Testis (tissue), 3 donors: ENCODE measurements around the gene CAPRIN1. TPM values are rescaled to one million over a fixed set of nuclear protein-coding genes. Genes with fewer than 3 reads are reported as not detected.

Experiments
- DNase-seq: peaks from one replicate; pipeline ENCODE4 v3.0.0-alpha.2; 2019
- H3K27ac ChIP-seq, 2 donors: fragments of 200-600 bp; sonication (generic); one replicate each; pipeline ENCODE4 v1.5.1; 2019
- H3K27me3 ChIP-seq: fragments of 200-600 bp; sonication (generic); one replicate; pipeline ENCODE4 v1.5.1; 2019
- H3K36me3 ChIP-seq: fragments of 200-600 bp; sonication (generic); one replicate; pipeline ENCODE4 v1.5.1; 2017; ENCODE audit warnings: low read depth; ENCODE audit errors: missing control alignments
- H3K4me1 ChIP-seq: fragments of 200-600 bp; sonication (generic); one replicate; pipeline ENCODE4 v1.5.1; 2019
- H3K4me3 ChIP-seq, 2 donors: fragments of 200-600 bp; sonication (generic); one replicate each; pipeline ENCODE4 v1.5.1; 2017 to 2019
- H3K9me3 ChIP-seq: fragments of 200-600 bp; sonication (generic); one replicate; pipeline ENCODE4 v1.5.1; 2017
- CTCF ChIP-seq, 3 experiments: fragments of 450-650 bp in 2 of 3; fragments of 200-600 bp in 1 of 3; sonication (generic) in 1 of 3; IDR thresholded peaks; one replicate each; pipeline ENCODE4 v1.5.1; 2016 to 2019; ENCODE audit warnings: antibody characterized with exemption in 3 of 3, mild to moderate bottlenecking in 2 of 3, moderate library complexity in 1 of 3
- POLR2A ChIP-seq: fragments of 450-650 bp; IDR thresholded peaks from one replicate; pipeline ENCODE4 v1.6.1; 2017; ENCODE audit warnings: antibody characterized with exemption, mild to moderate bottlenecking, moderate library complexity
- WGBS, 2 donors: methylation state at CpG; one replicate each; pipeline ENCODE4 v1.1.5; 2018; 5-methylcytosine and 5-hydroxymethylcytosine counted together
- intact Hi-C: fragments of 100-400 bp; cut with DNase I; formaldehyde crosslinking; loops from one replicate; pipeline ENCODE4 v1.15.1; 2023; ENCODE audit warnings: low total_unique reads
- polyA plus RNA-seq: library from polyadenylated mRNA; stranded (reverse); fragments of 350-450 nt; fragmentation: Illumina TruSeq; extraction: RNeasy Lipid Tissue Mini Kit (QIAGEN cat#74804); gene quantifications from one replicate; pipeline ENCODE4 v1.2.3, GENCODE V29; 2014; ENCODE audit warnings: low read depth, low replicate concordance; ENCODE audit not compliant: insufficient read depth
- total RNA-seq, 2 donors: library from RNA; depleted of rRNA; stranded (reverse); fragments of >200 nt; gene quantifications; one replicate each; pipeline ENCODE4 v1.2.3, GENCODE V29; 2016

Gene CAPRIN1
- total and polyA plus RNA-seq, 3 donors from 2014 or later: 281 to 419 (median 377) TPM

- DNase-seq: no peak
- intact Hi-C loops: no loop called here
- Histone ChIP-seq H3K9me3 (no peaks in the 10 kb centered on the region), H3K27ac (no peak overlapping the region), H3K4me1 (no peaks in the 10 kb centered on the region), H3K4me3 (no peak overlapping the region), H3K36me3 (no peaks in the 10 kb centered on the region), H3K27me3 (no peaks in the 10 kb centered on the region)
- WGBS, 2 donors: 97% methylated on average over 3 of the region's 3 CpGs
- TF ChIP-seq CTCF (IDR thresholded peaks at IDR 0.05) (no peak), POLR2A (no peak)
Observed at GRCh38 chr11:34128824-34129223, 77.3 kb downstream of the CAPRIN1 start.

- Histone ChIP-seq H3K9me3 (no peaks in the 10 kb centered on the region), H3K4me1 (no peaks in the 10 kb centered on the region), H3K27ac (no peak overlapping the region), H3K36me3 (no peaks in the 10 kb centered on the region), H3K27me3 (no peaks in the 10 kb centered on the region), H3K4me3 (no peak overlapping the region)
- intact Hi-C loops: no loop called here
- WGBS, 2 donors: 92 to 96% methylated on average over 4 of the region's 4 CpGs
- no peak for TF ChIP-seq CTCF (IDR thresholded peaks at IDR 0.05)
- TF ChIP-seq POLR2A: no peak
- DNase-seq: no peak
Observed at GRCh38 chr11:34132261-34132965, 80.9 kb downstream of the CAPRIN1 start.

- H3K27me3 ChIP-seq: no peaks in the 10 kb centered on the region
- TF ChIP-seq CTCF (IDR thresholded peaks at IDR 0.05): no peak
- TF ChIP-seq POLR2A: no peak
- WGBS, 2 donors: 90% methylated on average over 5 of the region's 5 CpGs
- no peak for DNase-seq
- no peaks in the 10 kb centered on the region for H3K36me3 ChIP-seq
- no peaks in the 10 kb centered on the region for H3K4me1 ChIP-seq
- no peaks in the 10 kb centered on the region for H3K9me3 ChIP-seq
- intact Hi-C loops: no loop called here
- H3K4me3 ChIP-seq: no peak overlapping the region
- no peak overlapping the region for H3K27ac ChIP-seq
Observed at GRCh38 chr11:34134765-34135164, 83.2 kb downstream of the CAPRIN1 start.

- TF ChIP-seq POLR2A (no peak), CTCF (IDR thresholded peaks at IDR 0.05) (no peak)
- H3K9me3 ChIP-seq: no peaks in the 10 kb centered on the region
- no peak overlapping the region for H3K27ac ChIP-seq
- H3K36me3 ChIP-seq: no peaks in the 10 kb centered on the region
- intact Hi-C loops: no loop called here
- no peaks in the 10 kb centered on the region for H3K4me1 ChIP-seq
- no peak for DNase-seq
- H3K4me3 ChIP-seq: no peak overlapping the region
- WGBS, 2 donors: 98 to 100% methylated on average over 3 of the region's 3 CpGs
- no peaks in the 10 kb centered on the region for H3K27me3 ChIP-seq
Observed at GRCh38 chr11:34135439-34135838, 83.9 kb downstream of the CAPRIN1 start.

- Histone ChIP-seq H3K9me3 (no peaks in the 10 kb centered on the region), H3K27me3 (no peaks in the 10 kb centered on the region), H3K4me1 (no peaks in the 10 kb centered on the region), H3K27ac (no peak overlapping the region), H3K36me3 (no peaks in the 10 kb centered on the region), H3K4me3 (no peak overlapping the region)
- intact Hi-C loops: no loop called here
- no peak for DNase-seq
- WGBS, 2 donors: 88 to 92% methylated on average over 5 to 8 of the region's 8 CpGs
- TF ChIP-seq CTCF (IDR thresholded peaks at IDR 0.05) (no peak), POLR2A (no peak)
Observed at GRCh38 chr11:34136420-34136819, 84.9 kb downstream of the CAPRIN1 start.
